ENCODE results near the gene AATK.

AATK gene, protein sequence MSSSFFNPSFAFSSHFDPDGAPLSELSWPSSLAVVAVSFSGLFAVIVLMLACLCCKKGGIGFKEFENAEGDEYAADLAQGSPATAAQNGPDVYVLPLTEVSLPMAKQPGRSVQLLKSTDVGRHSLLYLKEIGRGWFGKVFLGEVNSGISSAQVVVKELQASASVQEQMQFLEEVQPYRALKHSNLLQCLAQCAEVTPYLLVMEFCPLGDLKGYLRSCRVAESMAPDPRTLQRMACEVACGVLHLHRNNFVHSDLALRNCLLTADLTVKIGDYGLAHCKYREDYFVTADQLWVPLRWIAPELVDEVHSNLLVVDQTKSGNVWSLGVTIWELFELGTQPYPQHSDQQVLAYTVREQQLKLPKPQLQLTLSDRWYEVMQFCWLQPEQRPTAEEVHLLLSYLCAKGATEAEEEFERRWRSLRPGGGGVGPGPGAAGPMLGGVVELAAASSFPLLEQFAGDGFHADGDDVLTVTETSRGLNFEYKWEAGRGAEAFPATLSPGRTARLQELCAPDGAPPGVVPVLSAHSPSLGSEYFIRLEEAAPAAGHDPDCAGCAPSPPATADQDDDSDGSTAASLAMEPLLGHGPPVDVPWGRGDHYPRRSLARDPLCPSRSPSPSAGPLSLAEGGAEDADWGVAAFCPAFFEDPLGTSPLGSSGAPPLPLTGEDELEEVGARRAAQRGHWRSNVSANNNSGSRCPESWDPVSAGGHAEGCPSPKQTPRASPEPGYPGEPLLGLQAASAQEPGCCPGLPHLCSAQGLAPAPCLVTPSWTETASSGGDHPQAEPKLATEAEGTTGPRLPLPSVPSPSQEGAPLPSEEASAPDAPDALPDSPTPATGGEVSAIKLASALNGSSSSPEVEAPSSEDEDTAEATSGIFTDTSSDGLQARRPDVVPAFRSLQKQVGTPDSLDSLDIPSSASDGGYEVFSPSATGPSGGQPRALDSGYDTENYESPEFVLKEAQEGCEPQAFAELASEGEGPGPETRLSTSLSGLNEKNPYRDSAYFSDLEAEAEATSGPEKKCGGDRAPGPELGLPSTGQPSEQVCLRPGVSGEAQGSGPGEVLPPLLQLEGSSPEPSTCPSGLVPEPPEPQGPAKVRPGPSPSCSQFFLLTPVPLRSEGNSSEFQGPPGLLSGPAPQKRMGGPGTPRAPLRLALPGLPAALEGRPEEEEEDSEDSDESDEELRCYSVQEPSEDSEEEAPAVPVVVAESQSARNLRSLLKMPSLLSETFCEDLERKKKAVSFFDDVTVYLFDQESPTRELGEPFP (N-terminal part only)

GRCh38 chr17:81166033-81166492 lies at the start of gene AATK:
TSS of gene AATK (minus strand) at chr17:81166221. CDS start at chr17:81165992, 229 bp downstream.
- DNase-seq, result peak in 8 of 51 donors; percentile 19 to 51 (median 42)

- no peak for DNase-seq
These were observed 48.0 kb upstream of the AATK start for GRCh38 chr17:81213978-81214377.

DNA sequence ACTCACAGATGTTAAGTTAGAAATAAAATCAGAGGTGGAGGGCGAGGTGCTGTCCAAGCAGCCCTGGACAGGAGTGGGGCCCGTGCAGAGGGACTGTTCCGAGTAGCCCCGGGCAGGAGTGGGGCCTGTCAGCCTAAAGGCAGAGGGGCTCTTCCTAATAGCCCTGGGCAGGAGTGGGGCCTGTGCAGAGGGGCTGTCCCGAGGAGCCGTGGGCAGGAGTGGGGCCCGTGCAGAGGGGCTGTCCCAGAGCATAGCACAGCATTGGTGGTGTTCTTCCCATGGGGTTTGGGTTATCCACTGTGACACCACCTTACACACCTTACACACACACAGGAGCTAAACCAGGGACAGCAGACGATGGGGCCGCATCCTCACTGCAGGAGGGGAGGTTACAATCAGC lies 46.3 kb upstream of the AATK start:
- DNase-seq, result no peak

GRCh38 chr17:81210868-81211267 lies 44.8 kb upstream of the AATK start:
- no peak for DNase-seq

GRCh38 chr17:81210466-81210865 lies 44.4 kb upstream of the AATK start:
- no peak for DNase-seq

- DNase-seq, result no peak
These were observed 43.1 kb upstream of the AATK start for GRCh38 chr17:81209141-81209540.

DNA sequence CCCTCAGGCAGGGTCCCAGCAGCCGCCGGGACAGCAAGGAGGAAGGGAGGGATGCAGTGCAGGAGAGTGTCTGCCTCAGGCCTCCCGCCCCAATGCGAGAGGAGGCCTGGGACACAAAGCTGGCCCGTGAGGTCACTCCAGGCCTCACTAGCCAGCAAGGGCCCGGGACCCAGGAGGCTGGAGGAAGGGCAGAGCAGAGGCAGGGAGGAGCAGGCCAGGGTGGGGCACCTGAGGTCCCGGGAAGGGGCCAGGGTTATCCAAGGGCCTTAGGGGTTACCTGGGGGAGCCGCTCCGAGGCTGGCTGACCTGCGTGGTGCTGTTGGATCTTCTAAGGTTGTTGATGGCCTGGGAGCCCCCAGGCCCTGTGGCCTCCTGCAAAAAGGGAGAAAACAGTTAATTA lies 42.6 kb upstream of the AATK start:
- DNase-seq, result no peak

DNA sequence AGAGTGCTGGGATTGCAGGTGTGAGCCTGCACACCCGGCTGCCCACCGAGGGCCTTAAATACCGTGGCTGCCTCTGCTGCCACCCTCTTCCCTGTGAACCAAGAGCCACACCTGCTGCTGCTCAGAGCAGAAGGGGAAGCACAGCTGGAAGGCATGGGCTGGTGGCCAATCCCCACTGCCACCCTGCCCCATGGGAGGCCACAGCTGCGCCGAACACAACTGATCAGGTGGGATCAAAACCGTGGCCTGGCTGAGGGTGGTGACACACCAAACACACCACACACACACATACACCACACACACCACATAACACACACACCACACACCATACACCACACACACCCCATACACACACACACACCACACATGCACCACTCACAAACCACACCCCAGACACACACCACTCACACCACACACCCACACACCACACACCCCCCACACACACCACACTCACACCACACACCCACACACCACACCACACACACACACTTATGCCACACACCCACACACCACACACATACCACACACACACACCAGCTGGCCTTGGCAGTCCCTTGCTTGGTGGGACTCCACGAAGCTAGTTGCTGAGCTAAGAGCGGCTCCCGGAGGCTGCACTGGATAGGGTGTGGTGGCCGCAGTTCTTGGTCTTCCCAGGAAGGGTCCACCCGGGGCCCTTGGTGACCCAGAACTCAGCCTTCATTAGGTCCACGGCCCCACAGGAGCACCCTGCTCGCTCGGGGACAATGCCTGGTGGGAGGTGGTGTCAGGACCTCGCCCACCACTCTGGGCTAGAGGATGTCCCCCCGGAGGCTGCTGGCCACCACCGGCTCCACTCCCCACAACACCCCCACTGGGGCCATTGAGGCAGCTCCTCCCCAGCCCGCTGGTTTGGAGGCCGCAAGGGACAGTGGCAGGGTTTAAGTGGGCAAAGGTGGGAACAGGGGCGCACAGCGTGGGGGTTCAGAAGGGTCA lies 41.9 kb upstream of the AATK start:
- no peak for DNase-seq

DNA sequence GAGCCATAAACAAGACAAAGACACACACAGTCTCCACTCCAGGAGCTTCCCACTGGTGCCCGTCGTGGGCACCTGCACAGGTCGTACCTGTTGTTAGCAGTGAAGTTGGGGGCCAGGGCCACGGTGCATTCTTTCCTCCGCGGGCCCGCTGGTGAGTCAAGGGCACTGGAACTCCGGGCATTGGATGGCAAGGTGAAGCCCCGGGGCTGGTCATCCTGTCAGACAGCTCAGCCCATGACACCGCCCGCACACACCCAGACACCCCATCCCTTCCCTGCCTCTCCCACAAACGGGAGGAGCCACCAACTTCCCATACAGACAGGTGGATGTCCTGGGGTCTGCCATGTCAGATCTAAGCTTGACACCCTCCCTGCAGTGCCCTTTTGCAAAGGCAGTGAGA lies 40.6 kb upstream of the AATK start:
- no peak for DNase-seq

- DNase-seq, result no peak
These were observed 40.1 kb upstream of the AATK start for GRCh38 chr17:81206166-81206565.

DNA sequence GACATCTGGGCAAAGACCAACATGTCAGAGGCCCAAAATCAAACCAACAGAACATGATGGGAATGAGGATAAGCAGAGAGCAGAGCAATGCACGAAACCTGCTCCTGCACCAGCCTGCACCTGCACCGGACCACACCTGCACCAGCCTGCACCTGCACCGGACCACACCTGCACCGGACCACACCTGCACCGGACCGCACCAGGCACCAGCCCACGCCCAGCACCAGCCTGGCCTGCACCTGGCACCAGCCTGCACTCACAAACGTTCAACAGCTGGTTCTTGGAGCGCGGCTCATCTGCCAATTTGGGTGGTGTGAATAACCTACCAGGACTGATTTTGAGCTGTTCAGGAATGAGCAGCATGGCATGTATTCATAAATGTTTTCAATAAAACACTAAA lies 38.6 kb upstream of the AATK start:
- no peak for DNase-seq

DNA sequence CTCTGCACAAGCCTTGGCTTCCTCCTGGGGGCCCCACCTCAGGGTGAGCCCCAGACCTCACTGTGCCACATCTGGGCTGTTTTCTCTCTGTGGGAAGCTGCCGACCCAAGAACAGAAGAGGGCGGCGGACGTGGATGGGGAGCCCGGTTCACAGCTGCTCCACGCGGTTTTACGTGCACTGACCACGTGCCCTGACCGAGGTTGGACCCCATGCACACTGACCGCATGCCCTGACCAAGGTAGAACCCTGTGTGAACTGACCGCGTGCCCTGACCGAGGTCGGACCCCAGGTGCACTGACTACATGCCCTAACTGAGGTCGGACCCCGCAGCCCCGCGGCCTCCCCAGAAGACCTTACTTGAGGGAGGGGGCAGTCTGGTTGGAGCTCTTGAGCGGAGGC lies 37.1 kb upstream of the AATK start:
- DNase-seq, result no peak

DNA sequence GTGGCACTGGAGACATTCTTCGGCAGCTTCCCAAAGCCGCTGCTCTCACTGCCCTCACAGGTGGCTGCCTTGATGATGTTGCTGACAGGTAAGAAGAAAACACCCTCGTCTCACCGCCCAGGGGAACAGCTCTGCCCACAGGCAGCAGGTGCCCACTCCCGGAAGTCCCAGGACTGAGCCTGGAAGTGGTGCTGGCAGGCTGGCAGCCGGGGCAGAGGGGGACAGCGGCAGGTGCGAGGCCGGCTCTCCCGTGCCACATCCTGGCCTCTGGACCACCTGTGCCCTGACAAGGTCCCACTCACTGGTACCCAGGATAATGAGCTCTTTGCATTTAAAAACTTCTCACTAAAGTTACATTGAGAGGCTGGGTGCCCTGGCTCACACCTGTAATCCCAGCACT lies 36.3 kb upstream of the AATK start:
- DNase-seq, result no peak

DNA sequence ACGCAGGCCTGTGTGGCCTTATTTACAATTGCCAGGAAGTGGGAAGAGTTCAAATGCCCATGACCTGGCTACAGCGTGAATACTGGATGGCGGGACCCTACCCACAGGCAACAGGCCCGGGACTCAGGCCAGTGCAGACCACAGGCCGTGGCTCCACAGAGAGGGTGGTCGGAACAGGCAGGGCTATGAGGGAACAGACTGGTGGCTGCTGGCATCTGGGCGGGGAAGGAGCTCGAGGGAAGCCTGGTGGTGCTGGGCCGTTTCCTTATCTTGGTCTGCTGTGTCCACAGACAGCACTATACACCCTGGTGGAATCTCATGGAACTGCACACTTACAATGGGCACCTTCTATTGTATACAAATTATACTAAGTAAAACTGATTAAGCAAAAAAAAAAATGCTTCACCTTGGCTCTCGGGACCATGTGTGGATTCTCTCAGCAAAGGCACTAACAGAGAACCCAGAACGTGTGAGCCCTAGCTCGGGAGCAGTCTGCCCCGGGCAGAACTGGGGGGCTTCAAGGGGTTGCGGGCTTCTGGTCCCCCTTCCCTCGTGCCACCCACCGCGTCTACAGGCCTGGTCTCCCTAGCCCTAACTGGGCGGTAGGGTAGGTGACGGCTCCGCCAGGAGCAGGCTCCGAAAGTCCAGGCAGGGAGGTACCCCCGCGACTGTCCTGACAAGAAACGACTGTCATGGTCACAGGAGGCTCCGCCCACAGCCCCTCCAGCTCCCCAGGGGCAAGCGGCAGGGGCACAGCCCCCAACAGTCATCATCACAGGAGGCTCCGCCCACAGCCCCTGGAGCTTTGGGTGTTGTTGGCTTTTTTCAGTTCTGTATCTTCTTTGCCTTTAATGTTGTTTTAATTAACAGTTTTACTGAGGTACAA lies 34.9 kb upstream of the AATK start:
- DNase-seq, result peak in 29 of 51 donors; percentile 4 to 68 (median 32)

GRCh38 chr17:81200201-81200600 lies 34.2 kb upstream of the AATK start:
- no peak for DNase-seq

GRCh38 chr17:81199482-81199830 lies 33.4 kb upstream of the AATK start:
- no peak for DNase-seq

- DNase-seq, result no peak
These were observed 32.9 kb upstream of the AATK start for GRCh38 chr17:81198826-81199481.

- DNase-seq, result no peak
These were observed 31.9 kb upstream of the AATK start for GRCh38 chr17:81197831-81198490.
